HL-60 (cell line): ENCODE data around the gene STX2.

Experiments
- DNase-seq, 2 experiments: peaks; one replicate each; pipeline ENCODE4 v3.0.0-alpha.2; 2010 to 2020; ENCODE audit warnings: low read depth in 1 of 2, low spot score in 1 of 2
- H3K27ac ChIP-seq: fragments of 250-450 bp; sonication (Bioruptor Pico); replicated peaks from 2 replicates; pipeline ENCODE4 v1.5.1; 2020; ENCODE audit warnings: mild to moderate bottlenecking, moderate library complexity
- H3K27me3 ChIP-seq: fragments of 250-450 bp; sonication (Bioruptor Pico); 2 replicates; pipeline ENCODE4 v1.5.1; 2021; ENCODE audit warnings: mild to moderate bottlenecking, moderate library complexity; ENCODE audit not compliant: insufficient read depth, poor library complexity, severe bottlenecking
- H3K4me3 ChIP-seq: replicated peaks from 2 replicates; pipeline ENCODE4 v1.5.1; 2011; ENCODE audit warnings: mild to moderate bottlenecking, control low read depth, low read length; ENCODE audit not compliant: insufficient read depth
- GABPA ChIP-seq: IDR thresholded peaks from 2 replicates; pipeline ENCODE4 v1.6.1; 2012; ENCODE audit warnings: low read depth
- POLR2AphosphoS5 ChIP-seq: IDR thresholded peaks from 2 replicates; pipeline ENCODE4 v1.6.1; 2012; ENCODE audit warnings: low read depth
- SPI1 ChIP-seq: IDR thresholded peaks from 2 replicates; pipeline ENCODE4 v1.6.1; 2012; ENCODE audit warnings: low read depth, mild to moderate bottlenecking, borderline replicate concordance
- TF ChIP-seq, protein P1 (sequence below): IDR thresholded peaks from 2 replicates; pipeline ENCODE4 v1.6.1; 2012; ENCODE audit warnings: low read depth; ENCODE audit not compliant: insufficient replicate concordance
- TF ChIP-seq, protein P2 (sequence below): IDR thresholded peaks from one replicate; pipeline ENCODE4 v1.5.1; 2011; ENCODE audit warnings: low read length, control low read depth, inconsistent platforms; ENCODE audit not compliant: insufficient read depth

Gene STX2

DNA sequence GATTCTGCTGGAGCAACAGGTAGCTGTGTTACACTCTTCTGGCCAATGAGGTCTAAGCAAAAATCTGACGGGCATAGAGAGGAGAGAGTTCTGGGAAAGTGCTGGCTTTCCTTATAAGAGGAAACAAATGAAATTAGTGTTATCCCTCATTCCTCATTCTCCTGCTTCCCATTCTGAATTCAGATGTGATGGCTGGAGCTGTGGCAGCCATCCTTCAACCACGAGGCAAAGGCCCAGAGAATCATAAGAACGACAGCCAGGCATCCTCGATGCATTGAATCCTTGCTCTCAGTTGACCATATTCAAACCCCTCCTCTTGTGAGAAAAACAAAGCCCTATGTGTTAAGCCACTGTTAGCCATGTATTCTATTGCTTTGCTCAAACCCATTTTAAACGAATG lies 95.4 kb downstream of the STX2 start:
- no peak overlapping the region for H3K27ac ChIP-seq
- no peaks in the 10 kb centered on the region for H3K27me3 ChIP-seq
- H3K4me3 ChIP-seq: no peak overlapping the region
- no peak for DNase-seq
- TF ChIP-seq, protein P1, sequence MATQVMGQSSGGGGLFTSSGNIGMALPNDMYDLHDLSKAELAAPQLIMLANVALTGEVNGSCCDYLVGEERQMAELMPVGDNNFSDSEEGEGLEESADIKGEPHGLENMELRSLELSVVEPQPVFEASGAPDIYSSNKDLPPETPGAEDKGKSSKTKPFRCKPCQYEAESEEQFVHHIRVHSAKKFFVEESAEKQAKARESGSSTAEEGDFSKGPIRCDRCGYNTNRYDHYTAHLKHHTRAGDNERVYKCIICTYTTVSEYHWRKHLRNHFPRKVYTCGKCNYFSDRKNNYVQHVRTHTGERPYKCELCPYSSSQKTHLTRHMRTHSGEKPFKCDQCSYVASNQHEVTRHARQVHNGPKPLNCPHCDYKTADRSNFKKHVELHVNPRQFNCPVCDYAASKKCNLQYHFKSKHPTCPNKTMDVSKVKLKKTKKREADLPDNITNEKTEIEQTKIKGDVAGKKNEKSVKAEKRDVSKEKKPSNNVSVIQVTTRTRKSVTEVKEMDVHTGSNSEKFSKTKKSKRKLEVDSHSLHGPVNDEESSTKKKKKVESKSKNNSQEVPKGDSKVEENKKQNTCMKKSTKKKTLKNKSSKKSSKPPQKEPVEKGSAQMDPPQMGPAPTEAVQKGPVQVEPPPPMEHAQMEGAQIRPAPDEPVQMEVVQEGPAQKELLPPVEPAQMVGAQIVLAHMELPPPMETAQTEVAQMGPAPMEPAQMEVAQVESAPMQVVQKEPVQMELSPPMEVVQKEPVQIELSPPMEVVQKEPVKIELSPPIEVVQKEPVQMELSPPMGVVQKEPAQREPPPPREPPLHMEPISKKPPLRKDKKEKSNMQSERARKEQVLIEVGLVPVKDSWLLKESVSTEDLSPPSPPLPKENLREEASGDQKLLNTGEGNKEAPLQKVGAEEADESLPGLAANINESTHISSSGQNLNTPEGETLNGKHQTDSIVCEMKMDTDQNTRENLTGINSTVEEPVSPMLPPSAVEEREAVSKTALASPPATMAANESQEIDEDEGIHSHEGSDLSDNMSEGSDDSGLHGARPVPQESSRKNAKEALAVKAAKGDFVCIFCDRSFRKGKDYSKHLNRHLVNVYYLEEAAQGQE: no peak
- TF ChIP-seq GABPA (no peak), SPI1 (no peak), POLR2AphosphoS5 (no peak)
- TF ChIP-seq, protein P2, sequence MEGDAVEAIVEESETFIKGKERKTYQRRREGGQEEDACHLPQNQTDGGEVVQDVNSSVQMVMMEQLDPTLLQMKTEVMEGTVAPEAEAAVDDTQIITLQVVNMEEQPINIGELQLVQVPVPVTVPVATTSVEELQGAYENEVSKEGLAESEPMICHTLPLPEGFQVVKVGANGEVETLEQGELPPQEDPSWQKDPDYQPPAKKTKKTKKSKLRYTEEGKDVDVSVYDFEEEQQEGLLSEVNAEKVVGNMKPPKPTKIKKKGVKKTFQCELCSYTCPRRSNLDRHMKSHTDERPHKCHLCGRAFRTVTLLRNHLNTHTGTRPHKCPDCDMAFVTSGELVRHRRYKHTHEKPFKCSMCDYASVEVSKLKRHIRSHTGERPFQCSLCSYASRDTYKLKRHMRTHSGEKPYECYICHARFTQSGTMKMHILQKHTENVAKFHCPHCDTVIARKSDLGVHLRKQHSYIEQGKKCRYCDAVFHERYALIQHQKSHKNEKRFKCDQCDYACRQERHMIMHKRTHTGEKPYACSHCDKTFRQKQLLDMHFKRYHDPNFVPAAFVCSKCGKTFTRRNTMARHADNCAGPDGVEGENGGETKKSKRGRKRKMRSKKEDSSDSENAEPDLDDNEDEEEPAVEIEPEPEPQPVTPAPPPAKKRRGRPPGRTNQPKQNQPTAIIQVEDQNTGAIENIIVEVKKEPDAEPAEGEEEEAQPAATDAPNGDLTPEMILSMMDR: no peak

GRCh38 chr12:130743176-130743575 lies 95.9 kb downstream of the STX2 start:
- Histone ChIP-seq H3K4me3 (no peak overlapping the region), H3K27me3 (no peaks in the 10 kb centered on the region), H3K27ac (no peak overlapping the region)
- TF ChIP-seq GABPA: no peak
- no peak for TF ChIP-seq POLR2AphosphoS5
- TF ChIP-seq, protein P2: no peak
- TF ChIP-seq, protein P1: no peak
- TF ChIP-seq SPI1: no peak
- no peak for DNase-seq

DNA sequence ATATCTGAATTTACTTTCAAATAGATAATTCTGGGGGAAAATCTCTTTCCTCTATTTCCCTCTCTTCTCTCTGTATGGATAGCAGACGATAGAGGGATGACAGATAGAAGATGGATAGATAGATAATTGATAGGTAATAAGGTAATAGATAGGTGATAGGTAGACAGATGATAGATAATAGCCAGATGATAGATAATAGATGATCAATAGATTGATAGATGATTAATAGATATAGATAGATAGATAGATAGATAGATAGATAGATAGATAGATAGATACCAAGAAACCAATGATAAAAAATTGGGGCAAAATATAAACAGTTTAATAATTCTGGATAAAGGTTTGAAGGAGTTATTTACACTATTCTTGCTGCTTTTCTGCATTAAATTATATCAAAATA lies 96.3 kb downstream of the STX2 start:
- H3K27me3 ChIP-seq: no peaks in the 10 kb centered on the region
- no peak overlapping the region for H3K4me3 ChIP-seq
- DNase-seq: no peak
- no peak overlapping the region for H3K27ac ChIP-seq
- TF ChIP-seq POLR2AphosphoS5: no peak
- TF ChIP-seq, protein P1: no peak
- TF ChIP-seq GABPA: no peak
- no peak for TF ChIP-seq SPI1
- TF ChIP-seq, protein P2: no peak
